ENCODE data around the gene TAX1BP1.

TAX1BP1 gene

DNA sequence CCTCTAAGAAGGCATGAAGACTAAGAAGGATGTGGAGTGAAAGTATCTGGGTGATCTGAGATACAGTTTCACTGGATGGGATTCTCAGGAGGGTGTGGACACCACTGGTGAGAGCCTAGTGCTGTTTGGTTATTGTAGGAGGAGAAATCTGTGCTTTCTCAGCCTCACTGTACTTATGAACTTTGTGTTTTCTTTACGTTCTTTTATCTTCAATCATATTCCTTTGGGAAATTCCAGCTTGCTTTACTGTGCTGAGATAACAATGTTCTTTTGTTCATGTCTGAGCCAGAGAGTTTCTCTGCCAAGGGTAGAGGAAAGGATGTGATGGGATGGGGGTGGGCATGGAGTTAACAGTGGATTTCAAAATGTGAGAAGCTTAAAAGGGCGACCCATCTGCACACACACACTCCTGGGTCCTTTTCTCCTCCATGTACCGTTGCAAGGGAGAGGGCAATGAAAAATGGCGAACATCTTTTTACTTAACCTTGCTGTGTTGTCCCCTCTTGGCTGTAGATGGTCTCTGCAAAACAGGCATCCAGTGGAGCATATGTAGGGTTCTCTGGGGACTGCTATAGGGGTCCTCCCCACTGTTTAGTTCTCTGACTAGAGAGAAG, 25.0 kb upstream of the TAX1BP1 start:
- H3K27ac ChIP-seq: no peak overlapping the region
- TF ChIP-seq, protein P1, sequence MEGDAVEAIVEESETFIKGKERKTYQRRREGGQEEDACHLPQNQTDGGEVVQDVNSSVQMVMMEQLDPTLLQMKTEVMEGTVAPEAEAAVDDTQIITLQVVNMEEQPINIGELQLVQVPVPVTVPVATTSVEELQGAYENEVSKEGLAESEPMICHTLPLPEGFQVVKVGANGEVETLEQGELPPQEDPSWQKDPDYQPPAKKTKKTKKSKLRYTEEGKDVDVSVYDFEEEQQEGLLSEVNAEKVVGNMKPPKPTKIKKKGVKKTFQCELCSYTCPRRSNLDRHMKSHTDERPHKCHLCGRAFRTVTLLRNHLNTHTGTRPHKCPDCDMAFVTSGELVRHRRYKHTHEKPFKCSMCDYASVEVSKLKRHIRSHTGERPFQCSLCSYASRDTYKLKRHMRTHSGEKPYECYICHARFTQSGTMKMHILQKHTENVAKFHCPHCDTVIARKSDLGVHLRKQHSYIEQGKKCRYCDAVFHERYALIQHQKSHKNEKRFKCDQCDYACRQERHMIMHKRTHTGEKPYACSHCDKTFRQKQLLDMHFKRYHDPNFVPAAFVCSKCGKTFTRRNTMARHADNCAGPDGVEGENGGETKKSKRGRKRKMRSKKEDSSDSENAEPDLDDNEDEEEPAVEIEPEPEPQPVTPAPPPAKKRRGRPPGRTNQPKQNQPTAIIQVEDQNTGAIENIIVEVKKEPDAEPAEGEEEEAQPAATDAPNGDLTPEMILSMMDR (conservative IDR thresholded peaks at IDR 0.05): no peak
- no peak for TF ChIP-seq ZFX (IDR thresholded peaks at IDR 0.05)

DNA sequence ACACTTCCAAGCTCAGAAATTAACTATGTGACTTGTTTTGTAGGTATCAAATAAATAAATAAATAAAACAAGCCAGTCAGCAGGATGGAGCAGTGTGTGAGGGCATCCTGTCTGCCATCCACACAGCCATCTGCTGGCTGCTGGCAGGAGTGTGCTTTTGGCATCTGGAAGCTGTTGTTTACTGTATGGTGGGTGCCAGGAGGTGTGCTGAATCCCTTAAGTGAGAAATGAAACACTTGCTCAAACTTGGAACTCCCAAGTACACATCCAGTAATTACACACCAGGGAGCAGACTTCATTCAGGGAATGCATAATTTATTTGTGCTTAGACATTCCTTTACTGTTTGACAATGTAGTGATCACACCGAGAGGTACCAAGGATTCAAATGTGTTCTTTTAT, 16.9 kb upstream of the TAX1BP1 start:
- no peak overlapping the region for H3K27ac ChIP-seq
- no peak for TF ChIP-seq ZFX (IDR thresholded peaks at IDR 0.05)
- TF ChIP-seq, protein P1 (conservative IDR thresholded peaks at IDR 0.05): peak; percentile 24

DNA sequence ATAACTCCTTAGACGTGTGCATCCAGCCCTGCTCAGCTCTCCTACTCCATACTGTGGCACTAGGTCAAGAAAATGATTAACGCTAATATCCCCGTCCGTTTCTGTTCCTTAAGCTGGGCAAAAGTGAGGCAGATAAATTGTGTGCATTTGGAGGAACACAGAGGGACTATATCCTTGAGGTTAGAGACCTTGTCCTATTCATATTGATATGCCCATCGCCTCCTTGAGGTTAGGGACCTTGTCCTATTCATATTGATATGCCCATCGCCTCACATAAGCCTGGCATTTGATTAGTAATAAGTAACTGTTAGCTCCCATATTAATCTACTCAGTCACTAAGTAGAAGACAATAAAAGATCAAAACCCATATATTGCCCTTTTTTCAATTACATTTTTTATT, 12.9 kb upstream of the TAX1BP1 start:
- no peak overlapping the region for H3K27ac ChIP-seq
- TF ChIP-seq, protein P1 (conservative IDR thresholded peaks at IDR 0.05): no peak
- TF ChIP-seq ZFX (IDR thresholded peaks at IDR 0.05): no peak

DNA sequence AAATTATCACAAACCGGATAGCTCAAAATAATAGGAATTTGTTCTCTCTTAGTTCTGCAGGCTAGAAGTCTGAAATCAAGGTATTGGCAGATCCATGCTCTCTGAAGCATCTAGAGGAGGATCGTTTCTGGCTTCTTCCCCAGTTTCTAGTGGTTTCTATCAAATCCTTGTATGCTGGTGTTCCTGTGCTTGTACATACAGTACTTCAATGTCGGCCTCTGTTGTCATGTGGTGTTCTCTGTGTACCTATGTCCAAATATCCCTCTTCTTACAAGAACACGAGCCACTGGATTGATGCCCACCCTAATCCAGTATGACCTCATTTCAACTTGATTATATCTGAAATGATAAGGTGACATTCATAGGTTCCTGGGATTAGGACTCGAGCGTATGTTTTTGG, 9.8 kb upstream of the TAX1BP1 start:
- no peak overlapping the region for H3K27ac ChIP-seq
- no peak for TF ChIP-seq ZFX (IDR thresholded peaks at IDR 0.05)
- TF ChIP-seq, protein P1 (conservative IDR thresholded peaks at IDR 0.05): no peak

DNA sequence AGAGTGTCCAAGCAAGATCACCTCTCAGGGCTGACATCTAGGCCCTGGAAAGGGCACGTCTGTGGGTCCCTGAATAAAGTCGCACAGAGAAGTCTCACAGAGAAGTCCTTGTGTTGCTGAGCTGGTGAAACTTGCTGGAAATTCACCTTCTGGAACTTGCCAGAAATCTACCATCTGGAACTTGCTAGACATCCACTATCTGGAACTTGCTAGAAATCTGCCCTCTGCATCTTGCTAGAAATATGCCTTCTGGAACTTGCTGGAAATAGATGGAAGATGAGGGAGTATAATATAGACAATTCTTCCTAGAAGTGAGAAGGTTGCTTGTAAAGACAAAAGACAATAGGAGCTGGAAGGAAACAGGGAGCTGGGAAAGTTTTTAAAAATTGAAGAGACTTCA, 5.4 kb upstream of the TAX1BP1 start:
- peak overlapping the region; percentile 55; the same call in 1 of the 2 replicates for H3K27ac ChIP-seq
- no peak for TF ChIP-seq ZFX (IDR thresholded peaks at IDR 0.05)
- TF ChIP-seq, protein P1 (conservative IDR thresholded peaks at IDR 0.05): no peak

DNA sequence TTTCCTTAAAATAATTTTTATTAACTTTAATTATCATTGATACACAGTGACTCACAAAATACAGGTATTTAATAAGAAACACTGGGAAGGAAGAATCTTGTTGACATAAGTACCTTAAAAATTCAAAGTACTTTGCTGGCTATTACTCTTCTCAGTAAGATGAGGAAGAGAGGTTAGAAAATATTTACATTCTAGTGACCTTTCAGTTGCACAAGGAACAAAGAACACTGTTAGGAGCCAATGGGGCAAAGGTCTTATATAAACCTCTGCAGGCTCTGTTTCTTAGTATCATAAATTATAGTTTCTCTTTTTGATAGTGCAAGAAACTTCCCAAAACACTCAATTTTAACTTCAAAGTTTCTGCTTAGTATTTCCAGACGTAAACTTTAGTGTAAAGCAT, 4.8 kb upstream of the TAX1BP1 start:
- no peak overlapping the region for H3K27ac ChIP-seq
- no peak for TF ChIP-seq ZFX (IDR thresholded peaks at IDR 0.05)
- TF ChIP-seq, protein P1 (conservative IDR thresholded peaks at IDR 0.05): no peak

DNA sequence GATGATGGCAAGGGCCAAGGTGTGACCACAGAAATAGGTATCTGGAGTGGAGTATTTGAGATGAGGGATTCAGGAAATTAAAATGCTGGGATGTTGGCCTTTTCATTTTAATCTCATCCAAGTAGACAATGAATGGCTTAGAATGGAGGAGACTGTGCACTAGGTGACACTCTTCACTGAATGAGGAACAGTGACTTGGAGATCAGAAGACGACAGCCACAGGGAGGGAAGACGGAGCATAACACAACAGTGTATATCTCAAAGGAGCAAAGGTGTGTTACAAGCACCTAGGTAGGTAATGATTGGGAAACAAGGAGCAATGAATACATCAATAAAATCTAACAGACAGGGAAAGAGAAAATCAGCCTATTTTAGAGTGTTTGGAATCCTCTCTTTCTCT, 4.1 kb upstream of the TAX1BP1 start:
- no peak for TF ChIP-seq ZFX (IDR thresholded peaks at IDR 0.05)
- TF ChIP-seq, protein P1 (conservative IDR thresholded peaks at IDR 0.05): no peak
- H3K27ac ChIP-seq: peak overlapping the region; percentile 30; the same call in 1 of the 2 replicates

Data from C4-2B (cell line).